GM19324 (cell line): Measurements from ENCODE around the gene TRIP13.

Source experiments
- ATAC-seq: cut with Tn5 transposase; IDR thresholded peaks from one replicate; pipeline ENCODE4 v1.9.1; 2021; ENCODE audit warnings: mild to moderate bottlenecking, moderate library complexity; ENCODE audit not compliant: unreplicated experiment, low FRiP score

TRIP13 gene

DNA sequence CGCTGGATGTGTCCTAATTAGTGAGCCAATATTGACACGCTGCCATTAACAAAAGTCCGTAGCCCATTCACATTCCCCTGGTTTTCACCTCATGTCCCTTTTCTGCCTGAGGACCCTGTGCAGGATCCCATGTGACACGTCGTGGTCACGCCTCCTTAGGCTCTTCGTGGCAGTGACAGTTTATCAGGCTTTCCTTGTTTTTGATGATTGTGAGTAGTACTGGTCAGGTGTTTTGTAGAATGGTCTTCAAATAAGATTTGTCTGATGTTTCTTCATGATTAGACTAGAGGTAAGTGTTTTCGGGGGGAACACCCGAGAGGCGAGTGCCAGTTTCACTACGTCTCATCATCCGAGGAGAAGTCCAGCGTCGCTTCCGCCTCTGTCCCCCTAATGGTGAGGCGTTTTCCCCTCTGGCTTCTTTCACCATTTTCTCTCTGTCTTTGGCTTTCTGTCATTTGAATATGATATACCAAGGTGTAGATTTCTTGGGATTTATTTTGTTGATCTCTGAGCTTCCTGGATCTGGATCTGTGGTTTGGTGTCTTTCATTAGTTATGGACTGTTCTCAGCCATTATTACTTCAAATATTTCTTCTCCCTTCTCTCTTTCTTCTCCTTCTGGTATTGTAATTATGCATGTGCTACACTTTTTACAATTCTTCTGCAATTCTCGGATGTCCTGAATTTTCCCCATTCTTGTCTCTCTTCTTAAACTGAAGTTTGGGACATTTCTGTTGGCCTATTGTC lies 57.3 kb downstream of the TRIP13 start:
- ATAC-seq, result no peak

- ATAC-seq, result no peak
These were observed 59.4 kb downstream of the TRIP13 start for GRCh38 chr5:951940-952596.

DNA sequence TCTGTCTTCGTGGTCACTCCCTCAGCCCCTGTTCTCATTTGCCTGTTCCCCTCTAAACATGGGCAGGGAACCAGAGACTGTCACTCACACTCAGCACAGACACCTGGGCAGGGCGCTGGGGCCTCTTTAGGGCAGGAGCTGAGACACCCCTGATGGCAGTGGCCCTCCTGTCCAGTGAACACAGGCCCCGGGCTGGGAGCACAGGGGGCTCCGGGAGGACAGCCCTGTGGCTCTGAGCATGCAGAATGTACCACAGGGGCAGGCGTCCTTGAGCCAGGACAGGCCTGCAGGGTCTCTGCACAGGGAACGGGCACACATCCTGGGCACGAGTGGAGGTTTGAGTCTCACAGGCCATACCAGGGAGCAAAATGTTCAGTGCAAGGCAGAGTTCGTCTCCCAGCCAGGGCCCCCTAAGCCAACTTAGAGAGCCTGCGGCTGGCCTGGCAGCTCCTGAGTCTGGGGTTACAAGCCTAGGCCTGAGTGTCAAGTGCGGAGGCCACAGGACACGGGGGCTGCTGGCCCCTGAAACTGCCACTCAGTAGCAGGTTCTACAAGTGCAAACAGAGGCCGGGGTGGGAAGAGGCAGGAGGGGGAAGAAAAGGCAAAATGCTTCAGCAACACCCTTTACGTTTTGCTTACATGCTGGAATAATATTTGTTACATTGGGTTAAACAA lies 60.0 kb downstream of the TRIP13 start:
- no peak for ATAC-seq

- no peak for ATAC-seq
These were observed 61.1 kb downstream of the TRIP13 start for GRCh38 chr5:953535-954449.

GRCh38 chr5:955886-956761 lies 63.4 kb downstream of the TRIP13 start:
- no peak for ATAC-seq

GRCh38 chr5:956941-957747 lies 64.5 kb downstream of the TRIP13 start:
- no peak for ATAC-seq

- ATAC-seq, result no peak
These were observed 65.2 kb downstream of the TRIP13 start for GRCh38 chr5:957748-958485.

GRCh38 chr5:958701-959571 lies 66.3 kb downstream of the TRIP13 start:
- no peak for ATAC-seq

- ATAC-seq, result no peak
These were observed 67.2 kb downstream of the TRIP13 start for GRCh38 chr5:959581-960531.

GRCh38 chr5:960551-960950 lies 67.9 kb downstream of the TRIP13 start:
- ATAC-seq, result no peak

DNA sequence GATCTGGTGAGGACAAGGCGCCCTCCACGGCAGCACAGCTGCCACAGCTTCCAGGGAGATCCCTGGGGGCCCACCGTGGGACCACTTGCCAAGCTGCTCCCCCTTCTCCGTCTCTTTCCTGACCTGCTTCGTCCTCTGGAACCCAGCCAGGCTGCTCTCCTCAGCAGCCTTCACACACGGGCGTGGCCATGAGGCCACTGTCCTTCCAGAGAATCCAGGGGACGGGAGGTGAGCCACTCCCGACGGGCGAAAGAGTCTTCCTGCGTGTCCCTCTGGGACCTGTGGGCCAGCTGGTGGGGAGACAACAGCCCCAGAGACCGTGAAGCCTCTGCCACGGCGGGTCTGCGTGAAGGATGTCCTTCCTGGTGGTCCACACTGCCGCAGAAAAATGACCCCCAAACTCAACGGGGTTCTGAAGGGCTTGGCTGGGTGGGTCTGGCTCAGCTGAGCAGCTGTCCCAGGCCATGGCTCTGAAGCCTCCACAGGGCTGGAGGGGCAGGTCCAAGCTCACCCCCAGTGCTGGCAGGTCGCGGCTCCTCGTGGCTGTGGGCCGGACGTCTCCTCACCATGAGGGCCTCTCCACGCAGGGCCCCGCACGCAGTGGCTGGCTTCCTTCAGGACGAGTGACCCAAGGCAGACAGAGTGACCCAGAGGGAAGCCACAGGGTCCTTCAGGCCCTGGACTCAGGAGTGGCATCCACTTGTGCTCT lies 68.5 kb downstream of the TRIP13 start:
- ATAC-seq, result no peak

DNA sequence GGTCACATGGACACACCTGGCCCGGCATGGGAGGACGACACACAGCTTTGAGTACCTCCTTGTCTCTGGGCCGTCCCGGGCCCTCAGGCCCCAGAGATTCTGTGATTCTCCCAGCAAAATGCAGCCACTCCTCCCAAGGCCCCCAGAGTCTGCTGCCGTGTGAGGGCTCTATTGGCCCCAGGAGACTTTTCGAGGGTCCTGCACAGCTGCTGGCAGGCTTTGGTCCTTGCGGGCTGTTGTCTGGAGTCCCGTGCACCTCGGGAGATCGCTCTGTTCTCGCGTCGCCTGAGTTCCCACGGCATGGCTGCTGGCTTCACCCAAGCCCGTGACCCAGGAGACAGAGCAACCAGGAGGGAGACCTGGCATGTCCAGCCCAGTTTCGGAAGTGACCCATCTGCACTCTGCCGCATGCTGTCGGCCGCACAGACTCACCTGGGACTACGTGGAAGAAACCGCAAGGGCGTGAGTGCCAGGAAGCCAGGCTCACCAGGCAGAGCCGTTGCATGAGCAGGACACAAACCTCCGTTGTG lies 69.1 kb downstream of the TRIP13 start:
- ATAC-seq, result no peak

DNA sequence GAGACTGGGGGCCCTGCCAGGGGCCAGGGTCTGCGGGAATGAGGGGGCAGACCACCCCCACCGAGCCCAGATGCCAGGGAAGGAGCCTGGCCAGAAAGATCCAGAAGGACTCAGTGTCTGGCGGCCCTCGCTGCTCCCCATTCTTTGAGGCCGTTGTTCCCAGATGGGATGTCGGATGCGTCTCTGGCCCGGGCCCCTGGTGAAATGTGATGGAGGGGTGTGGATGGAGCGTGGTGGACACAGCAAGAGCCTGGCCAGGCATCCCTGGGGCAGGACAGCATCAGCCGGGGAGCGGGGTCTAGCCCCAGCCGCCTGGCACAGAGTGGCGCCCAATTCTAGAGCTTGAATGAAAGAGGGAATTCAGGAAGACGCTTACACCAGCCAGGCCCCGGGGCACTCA lies 69.7 kb downstream of the TRIP13 start:
- no peak for ATAC-seq

- no peak for ATAC-seq
These were observed 70.1 kb downstream of the TRIP13 start for GRCh38 chr5:962801-963200.

DNA sequence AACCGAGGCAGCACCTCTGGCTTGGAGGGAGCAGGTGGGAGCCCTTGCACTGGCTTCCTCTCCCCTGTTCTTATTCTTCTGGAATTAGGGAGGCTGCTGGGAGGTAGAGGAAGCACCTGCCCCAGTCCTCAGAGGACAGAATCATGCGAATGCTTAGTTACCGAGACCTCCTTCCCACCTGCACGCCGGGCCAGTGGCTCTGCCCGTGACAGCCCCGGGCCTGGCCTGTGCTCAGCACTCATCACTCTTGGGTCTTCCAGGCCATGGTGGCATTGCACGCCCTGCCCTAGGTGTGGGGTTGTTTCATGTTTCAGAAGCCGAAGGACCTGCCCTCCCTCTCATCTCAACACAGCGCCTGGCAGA lies 70.6 kb downstream of the TRIP13 start:
- ATAC-seq, result no peak
